A204.1 (cell line): ENCODE measurements around the gene PRR5.

Experiments used
- FAIRE-seq: peaks from 2 replicates; lab custom pipeline; 2012; peaks lifted over from hg19 to GRCh38; lab: Jason Lieb, UNC

Gene PRR5

GRCh38 chr22:44759430-44760310 lies 57.7 kb downstream of the PRR5 start:
- FAIRE-seq = no peak

DNA sequence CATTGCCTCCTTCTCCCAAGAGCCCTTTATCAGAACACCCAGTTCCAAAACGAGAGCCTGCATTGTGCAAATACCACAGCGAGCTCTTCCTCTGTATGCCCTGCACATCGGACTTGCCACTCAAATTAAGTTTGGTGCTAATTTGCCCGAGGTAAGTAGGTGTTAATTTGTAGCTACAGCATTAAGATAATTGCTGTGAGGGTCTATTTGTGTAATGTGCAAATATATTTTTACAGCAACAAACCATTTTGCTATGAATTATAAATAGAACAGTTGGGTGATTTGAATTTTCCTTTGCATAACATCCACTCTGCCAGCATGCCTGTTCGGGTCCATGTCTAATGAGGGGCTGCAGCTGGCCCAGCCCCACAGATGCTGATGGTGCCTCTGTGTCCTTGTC lies 58.5 kb downstream of the PRR5 start:
- no peak for FAIRE-seq

DNA sequence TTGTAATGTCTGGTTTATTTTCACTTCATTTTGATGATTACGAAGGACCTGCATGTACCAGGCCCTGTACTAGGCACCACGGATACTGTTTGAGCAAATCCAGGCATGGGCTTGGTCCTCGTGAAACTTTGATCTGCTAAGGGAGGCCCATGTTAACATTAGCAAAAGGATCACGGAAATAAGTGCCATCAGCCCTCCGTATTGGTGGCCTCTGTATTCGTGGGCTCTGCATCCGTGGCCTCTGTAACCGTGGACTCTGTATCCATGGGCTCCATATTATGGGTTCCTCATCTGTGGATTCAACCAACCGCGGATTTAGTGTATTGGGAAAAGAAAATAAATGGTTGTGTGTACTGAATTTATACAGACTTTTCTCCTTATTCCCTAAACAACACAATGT lies 59.0 kb downstream of the PRR5 start:
- FAIRE-seq = no peak

- FAIRE-seq = no peak
Observed at GRCh38 chr22:44764373-44764772, 62.4 kb downstream of the PRR5 start.

DNA sequence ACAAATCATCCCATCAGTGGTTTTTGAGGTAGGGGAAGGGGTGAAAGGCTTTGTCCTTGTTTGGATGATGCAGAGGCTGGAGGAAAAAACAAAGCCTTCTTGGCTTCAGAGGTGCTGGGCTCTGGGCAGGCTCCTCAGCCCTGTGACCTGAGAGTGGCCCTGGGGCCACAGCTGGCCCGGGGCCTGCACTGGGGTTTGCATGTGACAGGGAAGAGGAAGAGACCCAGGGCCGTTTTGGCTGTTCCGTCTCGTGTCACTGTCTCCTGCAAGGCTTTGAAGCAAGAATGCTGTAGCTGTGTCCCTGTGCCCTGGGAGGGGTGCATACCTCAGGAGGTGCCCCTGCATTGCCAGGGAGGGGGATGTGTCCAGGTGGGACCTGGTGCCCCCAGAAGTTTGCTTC lies 63.0 kb downstream of the PRR5 start:
- FAIRE-seq = no peak

GRCh38 chr22:44765571-44766285 lies 63.7 kb downstream of the PRR5 start:
- no peak for FAIRE-seq

GRCh38 chr22:44773082-44773481 lies 71.1 kb downstream of the PRR5 start:
- FAIRE-seq = no peak

GRCh38 chr22:44775862-44776261 lies 73.9 kb downstream of the PRR5 start:
- no peak for FAIRE-seq

- no peak for FAIRE-seq
Observed at GRCh38 chr22:44776605-44777363, 74.8 kb downstream of the PRR5 start.

DNA sequence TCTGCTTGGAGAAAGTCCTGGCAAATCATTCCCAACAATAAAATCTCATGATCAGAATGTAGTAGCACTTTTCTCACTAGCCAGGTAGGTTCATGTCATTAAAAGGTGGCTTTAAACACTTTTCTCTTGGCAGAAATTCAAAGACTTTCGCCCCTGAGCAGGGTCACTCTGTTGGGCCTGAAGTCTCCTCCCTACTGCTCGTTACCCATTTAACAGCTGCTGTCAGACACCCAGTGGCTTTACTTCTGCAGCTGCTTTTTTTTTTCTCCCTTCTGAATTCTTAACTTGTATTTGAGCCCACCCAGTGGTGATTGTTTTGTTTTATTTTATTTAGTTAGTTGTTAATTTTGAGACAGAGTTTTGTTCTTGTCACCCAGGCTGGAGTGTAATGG lies 75.4 kb downstream of the PRR5 start:
- no peak for FAIRE-seq

- FAIRE-seq = no peak
Observed at GRCh38 chr22:44780876-44781449, 79.0 kb downstream of the PRR5 start.

GRCh38 chr22:44782363-44782963 lies 80.5 kb downstream of the PRR5 start:
- FAIRE-seq = no peak

GRCh38 chr22:44783091-44783490 lies 81.1 kb downstream of the PRR5 start:
- no peak for FAIRE-seq

- FAIRE-seq = no peak
Observed at GRCh38 chr22:44783581-44783980, 81.6 kb downstream of the PRR5 start.

DNA sequence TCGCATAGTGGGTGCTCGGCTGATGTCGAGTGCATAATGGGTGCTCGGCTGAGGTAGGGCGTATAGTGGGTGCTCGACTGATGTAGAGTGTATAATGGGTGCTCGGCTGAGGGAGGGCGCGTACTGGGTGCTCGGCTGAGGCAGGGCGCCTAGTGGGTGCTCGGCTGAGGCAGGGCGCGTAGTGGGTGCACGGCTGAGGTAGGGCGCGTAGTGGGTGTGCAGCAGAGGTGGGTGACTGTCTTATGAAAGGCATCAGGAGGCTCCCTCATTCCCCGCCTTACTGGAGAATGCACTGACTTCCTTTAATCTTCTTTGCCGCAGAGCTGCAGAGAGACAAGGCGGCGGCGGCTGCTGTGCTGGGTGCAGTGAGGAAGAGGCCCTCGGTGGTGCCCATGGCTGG lies 84.1 kb downstream of the PRR5 start:
- no peak for FAIRE-seq

- FAIRE-seq = no peak
Observed at GRCh38 chr22:44786610-44787009, 84.6 kb downstream of the PRR5 start.
